Activated naive CD4-positive, alpha-beta T cell (primary cell): Measurements from ENCODE around the gene CNTNAP2.

Experiments used
- DNase-seq, 4 experiments: peaks; one replicate each; lab custom pipeline; 2025; lab: John Stamatoyannopoulos, UW

The CNTNAP2 gene

GRCh38 chr7:146575903-146576302, 459.3 kb downstream of the CNTNAP2 start:
- no peak for DNase-seq

GRCh38 chr7:146591976-146592375, 475.4 kb downstream of the CNTNAP2 start:
- no peak for DNase-seq

- no peak for DNase-seq
Measured at GRCh38 chr7:146606628-146607027, 490.0 kb downstream of the CNTNAP2 start.

- DNase-seq, result no peak
Measured at GRCh38 chr7:146619641-146620040, 503.0 kb downstream of the CNTNAP2 start.

GRCh38 chr7:146626912-146627311, 510.3 kb downstream of the CNTNAP2 start:
- DNase-seq, result no peak

GRCh38 chr7:146635205-146636032, 518.8 kb downstream of the CNTNAP2 start:
- no peak for DNase-seq

- DNase-seq, result no peak
Measured at GRCh38 chr7:146636033-146636356, 519.4 kb downstream of the CNTNAP2 start.

GRCh38 chr7:146636581-146636980, 520.0 kb downstream of the CNTNAP2 start:
- no peak for DNase-seq

GRCh38 chr7:146639291-146639690, 522.7 kb downstream of the CNTNAP2 start:
- DNase-seq, result no peak

GRCh38 chr7:146641491-146641890, 524.9 kb downstream of the CNTNAP2 start:
- DNase-seq, result no peak

GRCh38 chr7:146645383-146645976, 528.9 kb downstream of the CNTNAP2 start:
- no peak for DNase-seq

GRCh38 chr7:146647445-146647844, 530.8 kb downstream of the CNTNAP2 start:
- no peak for DNase-seq

GRCh38 chr7:146652176-146652575, 535.6 kb downstream of the CNTNAP2 start:
- DNase-seq, result no peak

GRCh38 chr7:146654048-146654447, 537.4 kb downstream of the CNTNAP2 start:
- no peak for DNase-seq

- no peak for DNase-seq
Measured at GRCh38 chr7:146655928-146656797, 539.6 kb downstream of the CNTNAP2 start.

GRCh38 chr7:146656988-146657387, 540.4 kb downstream of the CNTNAP2 start:
- DNase-seq, result no peak

- DNase-seq, result no peak
Measured at GRCh38 chr7:146658604-146659003, 542.0 kb downstream of the CNTNAP2 start.

GRCh38 chr7:146659732-146660131, 543.1 kb downstream of the CNTNAP2 start:
- no peak for DNase-seq

- DNase-seq, result no peak
Measured at GRCh38 chr7:146660839-146661238, 544.2 kb downstream of the CNTNAP2 start.

- no peak for DNase-seq
Measured at GRCh38 chr7:146661435-146661834, 544.8 kb downstream of the CNTNAP2 start.

GRCh38 chr7:146661929-146662328, 545.3 kb downstream of the CNTNAP2 start:
- DNase-seq, result no peak

GRCh38 chr7:146665023-146665422, 548.4 kb downstream of the CNTNAP2 start:
- no peak for DNase-seq

- DNase-seq, result no peak
Measured at GRCh38 chr7:146670532-146670931, 553.9 kb downstream of the CNTNAP2 start.
